HG03342 (cell line): ENCODE measurements around the gene SLC44A2.
A peak's percentile ranks its signal among the peaks of the same experiment; 100 is the strongest.
"Not testable (repeated sequence)": the region's sequence is repeated elsewhere in the genome, so short reads cannot be mapped to it uniquely, and the experiment has no call there.

Source experiments
- ATAC-seq: cut with Tn5 transposase; IDR thresholded peaks from one replicate; pipeline ENCODE4 v1.9.1; 2021; ENCODE audit warnings: mild to moderate bottlenecking, moderate library complexity; ENCODE audit not compliant: unreplicated experiment

SLC44A2 gene

GRCh38 chr19:10648360-10648759 lies 23.0 kb downstream of the SLC44A2 start:
- ATAC-seq = no peak

DNA sequence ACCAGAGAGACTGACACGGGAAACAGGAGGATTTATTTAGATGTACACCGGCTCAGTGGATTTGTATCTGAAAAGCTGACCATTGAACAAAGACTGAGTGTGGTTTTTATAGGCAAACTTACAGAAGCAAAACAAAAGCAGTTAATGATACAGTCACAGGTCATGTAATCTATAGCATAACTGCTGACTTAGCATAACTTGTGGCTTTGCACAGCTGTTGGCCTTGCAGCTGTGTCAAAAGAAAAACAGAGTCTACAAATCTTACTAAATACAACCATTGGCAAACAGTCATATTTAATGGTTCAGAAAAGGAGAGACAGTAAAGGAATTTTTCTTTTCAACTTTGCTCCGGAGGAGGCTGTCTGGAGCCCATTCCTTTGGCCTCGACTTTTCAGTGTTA lies 26.5 kb downstream of the SLC44A2 start:
- no peak for ATAC-seq

DNA sequence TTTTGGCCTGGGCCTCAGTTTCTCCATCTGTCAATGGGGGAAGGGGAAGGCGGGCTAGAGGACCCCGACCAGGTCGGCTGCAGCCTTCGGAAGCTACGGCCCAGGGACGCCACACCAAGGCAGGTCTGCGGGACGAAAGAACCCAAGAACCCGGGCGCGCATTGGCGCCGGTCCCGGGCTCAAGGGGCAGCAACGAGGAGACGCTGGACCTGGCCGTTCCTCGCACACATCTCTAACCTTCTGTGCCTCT lies 28.1 kb downstream of the SLC44A2 start:
- ATAC-seq = no peak

GRCh38 chr19:10653732-10654609 lies 28.6 kb downstream of the SLC44A2 start, which contains the start of gene ILF3:
Gene ILF3, plus strand, starts transcription at chr19:10654346. Its CDS starts 16,260 bp downstream, at chr19:10670606.
- ATAC-seq = peak; percentile 62

DNA sequence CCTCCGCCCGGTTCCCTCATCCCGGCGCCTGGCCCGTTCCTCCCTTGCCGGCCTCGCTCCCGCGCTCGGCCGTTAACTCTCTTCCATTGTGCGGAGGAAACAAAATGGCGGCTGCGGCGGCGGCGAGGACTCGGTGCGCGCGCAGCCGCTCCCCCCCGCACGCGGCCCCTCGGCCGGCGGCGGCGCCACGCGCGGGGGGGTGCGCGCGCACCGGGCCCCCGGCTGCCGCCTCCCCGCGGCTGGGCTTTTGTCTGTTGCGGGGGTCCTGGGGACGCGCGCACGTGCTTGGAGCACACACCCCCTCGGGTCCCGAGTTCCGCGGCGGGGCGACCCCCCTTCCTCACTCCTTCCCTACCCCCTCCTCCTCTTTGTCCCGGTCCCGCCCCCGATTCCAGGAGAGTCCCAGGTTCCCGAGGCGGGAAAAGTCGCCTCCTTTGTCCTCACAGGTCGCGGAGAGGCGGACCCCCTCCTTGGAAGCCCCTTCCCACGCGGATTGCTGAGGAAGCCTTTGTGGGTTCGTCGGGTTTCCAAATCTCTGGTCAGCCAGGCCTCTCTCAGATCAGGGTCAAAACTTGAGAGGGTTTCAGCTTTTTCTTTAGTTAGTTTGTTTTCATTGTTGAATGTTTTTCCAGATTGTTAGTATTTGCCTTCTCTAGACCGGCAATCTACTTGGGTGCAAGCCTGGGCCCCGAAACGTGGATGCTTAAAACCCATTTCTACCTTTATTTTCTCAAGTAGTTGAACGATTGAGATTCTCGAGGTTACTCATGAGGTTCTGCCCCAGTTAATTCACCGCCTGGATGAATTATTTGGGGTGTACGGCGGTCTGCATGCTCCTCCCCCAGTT lies 29.5 kb downstream of the SLC44A2 start:
- peak; percentile 18 for ATAC-seq

- no peak for ATAC-seq
Measured at GRCh38 chr19:10655457-10656312, 30.3 kb downstream of the SLC44A2 start.

DNA sequence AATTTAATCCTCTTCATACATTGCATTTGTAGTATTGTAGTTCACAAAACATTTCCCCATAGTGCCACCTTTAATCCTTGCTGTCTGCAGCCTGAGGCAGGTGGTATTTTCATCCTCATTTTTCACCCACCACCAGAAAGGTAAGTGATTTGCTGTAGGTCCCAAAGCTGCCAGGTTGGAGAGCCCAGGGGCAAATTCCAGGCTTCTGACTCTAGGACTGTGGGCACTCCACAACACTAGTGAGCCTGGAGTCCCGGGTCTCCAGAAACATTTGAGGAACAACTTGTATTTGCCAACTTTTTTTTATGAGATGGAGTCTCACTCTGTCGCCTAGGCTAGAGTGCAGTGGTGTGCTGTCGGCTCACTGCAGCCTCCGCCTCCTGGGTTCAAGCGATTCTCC lies 35.0 kb downstream of the SLC44A2 start:
- no peak for ATAC-seq

DNA sequence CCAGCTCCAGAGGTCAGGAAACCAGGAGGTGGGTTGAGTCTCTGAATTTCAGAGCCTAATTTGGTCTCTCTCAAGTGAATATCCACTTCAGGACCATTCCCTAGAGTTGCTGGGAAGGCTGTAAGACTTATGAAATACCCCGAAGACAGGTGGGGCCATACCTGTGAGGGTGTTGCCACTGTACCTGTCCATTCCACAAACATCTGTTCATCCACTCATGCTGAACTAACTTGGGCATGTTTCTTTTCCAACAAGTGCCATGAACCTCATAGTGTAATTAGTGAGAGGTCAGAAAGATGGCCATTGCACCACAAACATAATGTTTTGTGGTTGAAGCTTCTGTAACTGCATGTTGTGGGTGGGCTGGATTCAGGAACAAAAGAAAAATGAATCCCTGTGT lies 36.6 kb downstream of the SLC44A2 start:
- ATAC-seq = no peak

DNA sequence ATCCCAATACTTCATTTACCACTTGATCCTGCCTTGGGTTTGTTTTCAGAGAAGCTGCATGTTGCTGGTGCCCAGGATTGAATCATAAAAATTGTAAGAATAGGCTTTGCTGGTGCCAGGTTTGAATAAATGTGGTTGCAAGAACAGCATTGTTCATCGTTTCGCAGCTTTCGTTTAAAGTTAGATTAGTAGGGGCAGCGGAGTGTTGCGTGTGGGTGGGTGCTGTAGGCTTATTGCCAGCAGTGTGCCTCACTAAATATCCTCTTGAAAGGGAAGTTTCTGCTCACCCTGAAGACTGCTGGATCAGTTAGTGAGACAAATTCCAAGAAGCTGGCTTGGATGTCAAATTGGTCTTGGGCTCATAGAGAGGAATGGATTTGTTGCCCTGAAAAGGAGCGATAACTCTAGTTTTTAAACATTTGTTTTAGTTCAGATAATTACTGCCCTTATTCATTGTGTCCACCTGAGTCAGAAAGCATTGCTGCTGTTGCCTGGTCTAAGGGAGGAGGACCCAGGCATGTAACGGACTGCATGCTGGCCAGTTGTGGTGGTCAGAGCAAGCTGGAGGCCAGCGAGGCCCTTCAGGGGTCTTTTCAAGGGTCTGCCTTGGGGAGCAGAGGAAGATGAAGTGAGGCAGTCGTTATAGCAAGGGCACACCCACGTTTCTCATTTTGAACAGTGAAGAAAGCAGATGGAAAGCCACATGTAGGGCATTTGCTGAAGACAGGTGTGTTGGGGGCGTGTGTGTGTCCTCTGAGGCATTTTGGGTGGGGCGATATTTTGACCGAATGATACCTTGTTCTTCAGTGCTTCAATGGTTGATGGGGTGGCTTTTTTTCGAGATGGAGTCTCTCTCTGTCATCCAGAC lies 37.3 kb downstream of the SLC44A2 start:
- no peak for ATAC-seq

DNA sequence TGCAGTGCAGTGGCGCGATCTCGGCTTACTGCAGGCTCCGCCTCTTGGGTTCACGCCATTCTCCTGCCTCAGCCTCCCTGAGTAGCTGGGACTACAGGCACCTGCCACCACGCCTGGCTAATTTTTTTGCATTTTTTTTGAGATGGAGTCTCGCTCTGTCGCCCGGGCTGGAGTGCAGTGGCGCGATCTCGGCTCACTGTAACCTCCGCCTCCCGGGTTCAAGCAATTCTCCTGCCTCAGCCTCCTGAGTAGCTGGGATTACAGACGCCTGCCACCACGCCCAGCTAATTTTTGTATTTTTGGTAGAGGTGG lies 37.9 kb downstream of the SLC44A2 start:
- ATAC-seq = not testable (repeated sequence)

GRCh38 chr19:10667867-10668266 lies 42.5 kb downstream of the SLC44A2 start:
- no peak for ATAC-seq

- ATAC-seq = no peak
Measured at GRCh38 chr19:10669246-10669645, 43.9 kb downstream of the SLC44A2 start.

DNA sequence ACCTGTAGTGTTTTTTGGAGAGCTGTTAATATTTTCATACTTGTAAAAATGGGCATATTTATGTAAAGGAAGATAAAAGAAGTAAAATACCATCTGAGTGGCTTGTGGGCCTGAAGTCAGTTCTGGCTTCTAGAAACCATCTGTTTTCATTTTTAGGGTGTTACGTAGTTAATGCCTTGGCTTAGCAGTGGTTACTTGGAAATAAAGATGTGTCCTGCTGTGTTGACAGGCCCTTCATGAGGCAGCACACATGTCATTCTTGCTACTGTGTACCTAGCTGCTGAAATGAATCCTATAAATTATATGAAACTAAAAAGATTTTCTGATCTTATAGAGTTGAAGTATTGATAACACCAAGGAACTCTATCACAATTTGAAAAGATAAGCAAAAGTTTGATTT lies 44.8 kb downstream of the SLC44A2 start:
- ATAC-seq = no peak

DNA sequence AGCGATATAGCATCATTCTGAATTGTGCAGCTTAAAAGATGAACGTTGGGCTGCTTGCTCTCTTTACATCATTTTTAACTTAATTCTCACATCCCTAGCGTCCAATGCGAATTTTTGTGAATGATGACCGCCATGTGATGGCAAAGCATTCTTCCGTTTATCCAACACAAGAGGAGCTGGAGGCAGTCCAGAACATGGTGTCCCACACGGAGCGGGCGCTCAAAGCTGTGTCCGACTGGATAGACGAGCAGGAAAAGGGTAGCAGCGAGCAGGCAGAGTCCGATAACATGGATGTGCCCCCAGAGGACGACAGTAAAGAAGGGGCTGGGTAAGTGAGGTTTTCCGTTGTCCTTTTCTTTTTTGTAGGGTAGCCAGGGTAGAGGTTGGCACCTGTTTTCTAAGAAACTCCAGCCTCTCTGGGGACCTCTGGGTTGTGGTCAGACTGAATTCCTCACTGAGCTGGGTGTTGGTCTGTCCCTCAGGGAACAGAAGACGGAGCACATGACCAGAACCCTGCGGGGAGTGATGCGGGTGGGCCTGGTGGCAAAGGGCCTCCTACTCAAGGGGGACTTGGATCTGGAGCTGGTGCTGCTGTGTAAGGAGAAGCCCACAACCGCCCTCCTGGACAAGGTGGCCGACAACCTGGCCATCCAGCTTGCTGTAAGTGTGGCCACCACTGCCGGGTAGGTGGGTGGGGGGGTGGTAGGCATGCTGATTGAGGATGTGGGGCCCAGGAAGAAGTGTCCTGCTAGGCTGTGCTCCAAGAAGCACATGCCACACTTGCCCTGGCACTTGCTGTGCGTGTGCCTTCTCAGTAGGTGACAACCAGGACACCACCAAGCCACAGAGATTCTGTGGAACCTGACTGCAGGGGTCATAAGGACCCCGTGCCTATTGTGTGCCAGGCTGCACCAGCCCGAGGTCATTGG lies 45.8 kb downstream of the SLC44A2 start:
- ATAC-seq = no peak

DNA sequence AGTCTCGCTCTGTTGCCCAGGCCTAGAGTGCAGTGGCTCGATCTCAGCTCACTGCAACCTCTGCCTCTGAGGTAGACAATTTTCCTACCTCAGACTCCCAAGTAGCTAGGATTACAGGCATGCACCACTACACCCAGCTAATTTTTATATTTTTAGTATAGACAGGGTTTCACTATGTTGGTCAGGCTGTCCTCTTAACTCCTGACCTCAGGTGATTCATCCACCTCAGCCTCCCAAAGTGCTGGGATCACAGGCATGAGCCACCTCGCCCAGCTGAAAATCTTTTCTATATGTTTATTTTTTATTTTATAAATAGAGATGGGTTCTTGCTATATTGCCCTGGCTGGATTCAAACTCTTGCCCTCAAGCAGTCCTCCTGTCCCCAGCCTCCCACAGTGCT lies 46.6 kb downstream of the SLC44A2 start:
- ATAC-seq = not testable (repeated sequence)

- not testable (repeated sequence) for ATAC-seq
Measured at GRCh38 chr19:10675214-10675613, 49.9 kb downstream of the SLC44A2 start.

DNA sequence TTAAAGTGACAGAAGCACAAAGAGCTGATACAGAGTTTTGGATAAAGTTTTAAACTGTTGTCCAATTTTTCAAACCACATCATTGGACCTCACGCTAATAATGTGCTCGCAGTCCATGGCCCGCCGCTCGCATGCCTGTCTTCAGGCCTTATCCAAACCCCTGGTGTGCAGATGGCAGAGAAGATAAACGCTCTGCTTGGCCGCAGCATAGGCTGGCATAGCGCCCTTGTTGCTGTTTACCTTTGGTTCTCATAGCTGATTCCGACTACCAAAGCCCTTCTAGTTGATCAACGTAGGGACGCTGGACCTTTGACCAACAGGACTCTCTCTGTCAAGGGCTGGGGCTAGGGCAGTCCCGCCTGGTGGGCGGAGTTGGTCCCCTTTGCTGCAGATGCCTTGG lies 52.4 kb downstream of the SLC44A2 start:
- no peak for ATAC-seq

DNA sequence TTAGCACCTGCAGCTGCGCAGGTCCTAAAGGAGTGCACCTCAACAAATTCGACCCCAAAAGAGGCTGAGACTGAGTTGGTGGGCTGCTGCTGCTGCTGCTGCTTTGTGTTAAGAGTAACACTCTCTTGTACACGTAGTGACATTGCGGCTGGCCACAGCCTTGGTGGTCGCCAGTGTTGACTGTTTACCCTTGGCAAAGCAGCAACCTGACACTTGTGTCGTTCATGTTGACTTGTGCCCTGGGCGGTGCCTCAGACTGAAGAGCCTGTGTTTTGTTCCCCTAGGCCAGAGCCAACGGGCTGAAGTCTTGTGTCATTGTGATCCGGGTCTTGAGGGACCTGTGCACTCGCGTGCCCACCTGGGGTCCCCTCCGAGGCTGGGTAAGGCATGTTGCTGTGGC lies 53.5 kb downstream of the SLC44A2 start:
- ATAC-seq = no peak

DNA sequence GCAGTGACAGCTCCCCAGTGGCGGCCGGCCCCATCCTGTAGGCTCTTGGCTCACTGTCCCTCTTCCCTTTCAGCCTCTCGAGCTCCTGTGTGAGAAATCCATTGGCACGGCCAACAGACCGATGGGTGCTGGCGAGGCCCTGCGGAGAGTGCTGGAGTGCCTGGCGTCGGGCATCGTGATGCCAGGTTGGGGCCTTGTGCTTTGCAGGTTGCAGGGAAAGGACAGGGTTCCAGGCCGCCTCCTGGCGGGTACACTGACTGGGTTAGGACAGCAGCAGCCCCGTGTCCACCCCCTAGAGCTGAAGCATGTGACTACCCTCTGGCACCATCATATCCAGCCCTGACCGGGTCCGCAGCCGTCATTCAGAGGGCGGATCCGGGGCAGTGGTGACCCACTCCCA lies 54.4 kb downstream of the SLC44A2 start:
- ATAC-seq = no peak
